ENCODE measurements around the gene REEP1.

- TF ChIP-seq REST (IDR thresholded peaks at IDR 0.05; ENCODE audit: insufficient read depth in 1 of 2, low read depth in 2 of 2, low read length in 2 of 2) = no peak
- no peak for TF ChIP-seq POLR2AphosphoS5 (IDR thresholded peaks at IDR 0.05; ENCODE audit: low read depth, low read length)
Measured at GRCh38 chr2:86344404-86344803, 7.0 kb upstream of the REEP1 start.

Measured in PFSK-1 (cell line).